NK-92 treated with Interleukin-12 subunit alpha and Interleukin-12 subunit beta, amount 100 ng/mL, for 24 hours (cell line): ENCODE measurements around the gene FGFRL1.

Experiments used
- DNase-seq: peaks from one replicate; lab custom pipeline; 2025; lab: John Stamatoyannopoulos, UW

FGFRL1 gene

DNA sequence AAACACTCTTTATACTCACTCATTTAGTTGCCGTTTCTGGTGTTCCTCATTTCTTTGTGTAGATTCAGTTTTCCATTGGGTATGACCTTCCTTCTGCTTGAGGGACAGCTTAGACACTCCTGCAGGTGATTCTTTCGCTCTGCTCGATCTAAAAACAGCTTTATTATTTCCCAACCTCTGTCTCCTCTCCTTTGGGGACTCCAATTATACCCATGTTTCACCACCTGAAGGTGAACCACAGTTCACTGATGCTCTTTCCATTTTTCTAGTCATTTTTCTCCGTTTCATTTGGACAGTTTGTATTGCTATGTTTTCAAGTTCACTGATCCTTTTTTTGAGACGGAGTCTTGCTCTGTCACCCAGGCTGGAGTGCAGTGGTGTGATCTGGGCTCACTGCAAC lies 4.6 kb upstream of the FGFRL1 start:
- DNase-seq, result no peak

DNA sequence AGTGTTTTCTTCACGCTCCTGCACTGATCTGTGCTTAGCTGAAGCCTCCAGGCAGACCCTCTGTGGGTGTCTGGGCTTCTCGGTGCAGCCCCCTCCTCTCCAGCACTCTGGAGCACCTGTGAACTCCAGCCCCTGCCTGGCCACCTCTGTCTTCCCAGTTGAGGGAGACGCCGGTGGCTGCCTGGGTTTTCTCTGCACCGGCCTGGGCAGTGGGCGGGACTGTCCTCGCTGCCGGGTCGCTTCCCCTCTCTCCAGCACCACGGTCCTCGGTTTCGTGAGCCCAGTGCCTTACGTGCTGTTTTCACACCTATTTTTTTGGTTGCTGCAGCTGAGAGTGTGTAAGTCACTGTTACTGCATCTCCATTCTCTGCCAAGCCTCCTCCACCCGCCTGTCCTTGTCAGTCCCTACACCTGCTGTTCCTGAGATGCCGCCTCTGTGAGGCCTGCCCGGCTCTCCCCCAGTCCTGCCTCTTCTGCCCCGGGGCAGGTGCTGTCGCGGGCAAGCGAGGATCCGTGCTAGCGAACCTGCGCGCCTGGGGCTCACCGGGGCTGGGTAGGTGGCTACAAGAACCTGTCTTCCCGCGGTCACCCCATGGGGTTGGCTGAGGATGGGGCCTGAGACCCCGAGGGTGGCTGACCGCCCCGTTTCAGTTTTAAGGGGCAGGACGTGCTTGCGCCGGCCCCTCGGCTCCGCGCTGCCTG lies 2.4 kb upstream of the FGFRL1 start:
- no peak for DNase-seq

DNA sequence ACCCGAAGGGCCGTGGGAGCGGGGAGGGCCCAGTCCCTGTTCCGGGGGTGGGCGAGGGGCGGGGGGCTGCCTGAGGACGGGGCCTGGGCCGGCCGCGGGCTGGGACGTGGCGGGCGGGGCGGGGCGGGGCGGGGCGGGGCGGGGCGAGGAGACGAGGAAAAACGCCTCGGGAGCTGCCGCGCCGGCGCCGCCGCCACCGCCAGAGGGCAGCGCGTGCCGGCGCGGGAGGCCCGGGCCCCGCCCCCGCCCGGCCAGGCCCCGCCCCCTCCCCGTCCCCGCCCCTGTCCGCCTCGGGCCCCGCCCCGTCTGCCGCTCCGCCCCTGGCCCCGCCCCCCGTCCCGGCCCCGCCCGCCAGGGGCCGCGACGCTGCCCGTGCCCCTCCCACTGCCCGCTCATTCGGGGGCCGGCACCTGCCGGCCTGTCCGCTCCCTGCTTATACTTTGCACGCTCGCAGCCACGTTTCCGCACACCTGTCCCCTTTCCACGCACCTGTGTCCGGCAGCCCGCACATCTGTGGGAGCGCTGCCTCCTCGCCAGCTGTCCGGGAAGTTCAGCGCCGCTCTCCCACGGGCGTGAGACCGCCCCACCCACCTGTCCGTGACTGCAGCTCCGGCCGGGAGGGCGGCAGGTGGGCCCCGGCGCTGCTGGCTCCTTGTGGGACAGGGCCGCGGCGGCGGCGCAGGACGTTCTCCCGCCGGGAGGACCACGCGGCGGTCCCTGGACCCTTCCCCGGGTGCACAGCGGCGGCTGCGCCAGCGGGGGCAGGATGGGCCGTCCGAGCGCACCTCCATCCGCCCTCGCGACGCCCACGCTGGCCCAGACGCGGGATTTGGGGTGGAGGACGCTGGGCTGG lies 1.7 kb upstream of the FGFRL1 start:
- DNase-seq, result no peak

DNA sequence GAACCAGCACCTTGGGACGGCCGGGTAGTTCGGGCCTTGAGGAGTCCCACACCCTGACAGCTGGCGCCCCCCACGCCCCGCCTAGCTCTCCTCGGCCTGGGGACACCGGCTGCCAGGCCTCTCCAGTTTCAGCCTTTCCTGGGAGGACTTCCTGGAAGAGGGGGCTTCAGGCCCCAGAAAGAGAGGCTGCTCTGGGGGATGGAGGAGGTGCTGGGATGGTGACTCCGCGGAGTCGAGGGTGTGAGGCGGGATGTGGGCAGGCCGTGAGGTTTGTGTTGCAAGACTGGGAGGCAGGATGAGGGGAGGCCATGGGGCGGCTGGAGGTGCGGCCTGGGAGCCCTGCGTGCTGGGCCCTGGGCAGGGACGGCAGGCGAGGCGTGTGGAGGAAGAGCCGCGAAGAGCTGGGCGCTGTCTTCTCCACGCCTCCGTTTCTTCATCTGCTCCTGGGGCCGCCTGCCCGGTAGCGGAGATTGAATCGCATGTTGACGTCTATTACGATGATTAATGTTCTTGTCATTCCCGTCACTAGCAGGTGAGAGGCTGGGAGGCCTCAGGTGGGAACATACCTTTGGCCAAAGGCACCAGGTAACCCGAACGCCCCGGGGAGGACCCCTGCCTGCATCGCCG lies 918 bp upstream of the FGFRL1 start:
- DNase-seq, result no peak

DNA sequence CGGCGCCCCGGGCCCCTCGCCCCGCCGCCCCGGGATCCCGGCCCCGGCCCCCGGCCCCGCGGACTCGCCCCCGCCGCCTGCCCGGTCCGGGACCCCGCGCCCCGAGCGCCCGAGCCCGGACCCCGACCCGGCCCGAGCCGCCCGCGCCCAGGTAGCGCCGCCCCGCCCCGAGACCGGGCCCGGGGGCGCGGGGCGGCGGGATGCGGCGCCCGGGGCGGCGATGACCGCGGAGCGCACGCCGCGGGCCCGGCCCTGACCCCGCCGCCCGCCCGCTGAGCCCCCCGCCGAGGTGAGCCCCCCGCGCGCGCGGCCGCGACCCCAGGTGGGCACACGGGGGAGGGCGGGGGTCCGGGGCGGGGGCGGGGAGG lies 224 bp downstream of the FGFRL1 start:
- no peak for DNase-seq

DNA sequence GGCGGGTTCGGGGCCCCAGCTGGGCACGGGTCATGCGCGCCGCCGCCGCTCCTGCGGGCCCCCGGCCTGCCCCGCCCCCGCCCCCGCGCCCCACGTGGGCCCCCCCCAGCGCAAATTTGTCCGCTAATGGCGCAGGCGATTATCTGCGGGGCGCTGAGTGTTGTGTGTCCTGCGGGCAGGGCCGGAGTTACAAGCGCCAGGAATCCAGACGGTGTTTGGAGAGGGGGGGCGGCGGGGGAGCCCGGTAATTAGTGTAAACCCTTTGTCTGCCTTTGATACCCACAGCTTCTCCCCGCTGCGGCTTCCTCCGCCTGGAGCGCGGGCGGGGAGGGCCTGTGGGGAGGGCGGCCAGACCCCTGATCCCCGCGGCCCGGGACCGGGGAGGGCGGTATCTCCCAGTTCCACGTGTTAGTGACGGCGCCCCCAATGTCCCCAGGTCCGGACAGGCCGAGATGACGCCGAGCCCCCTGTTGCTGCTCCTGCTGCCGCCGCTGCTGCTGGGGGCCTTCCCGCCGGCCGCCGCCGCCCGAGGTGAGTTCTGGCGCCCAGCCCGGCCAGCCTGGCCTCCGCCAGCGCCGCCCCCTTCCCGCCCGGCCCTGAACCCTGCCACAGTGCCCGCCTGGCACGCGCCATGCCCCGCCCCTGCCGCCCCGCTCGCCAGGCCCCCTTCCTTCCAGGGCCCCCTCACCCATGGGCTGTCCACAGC lies 761 bp downstream of the FGFRL1 start:
- DNase-seq, result no peak

DNA sequence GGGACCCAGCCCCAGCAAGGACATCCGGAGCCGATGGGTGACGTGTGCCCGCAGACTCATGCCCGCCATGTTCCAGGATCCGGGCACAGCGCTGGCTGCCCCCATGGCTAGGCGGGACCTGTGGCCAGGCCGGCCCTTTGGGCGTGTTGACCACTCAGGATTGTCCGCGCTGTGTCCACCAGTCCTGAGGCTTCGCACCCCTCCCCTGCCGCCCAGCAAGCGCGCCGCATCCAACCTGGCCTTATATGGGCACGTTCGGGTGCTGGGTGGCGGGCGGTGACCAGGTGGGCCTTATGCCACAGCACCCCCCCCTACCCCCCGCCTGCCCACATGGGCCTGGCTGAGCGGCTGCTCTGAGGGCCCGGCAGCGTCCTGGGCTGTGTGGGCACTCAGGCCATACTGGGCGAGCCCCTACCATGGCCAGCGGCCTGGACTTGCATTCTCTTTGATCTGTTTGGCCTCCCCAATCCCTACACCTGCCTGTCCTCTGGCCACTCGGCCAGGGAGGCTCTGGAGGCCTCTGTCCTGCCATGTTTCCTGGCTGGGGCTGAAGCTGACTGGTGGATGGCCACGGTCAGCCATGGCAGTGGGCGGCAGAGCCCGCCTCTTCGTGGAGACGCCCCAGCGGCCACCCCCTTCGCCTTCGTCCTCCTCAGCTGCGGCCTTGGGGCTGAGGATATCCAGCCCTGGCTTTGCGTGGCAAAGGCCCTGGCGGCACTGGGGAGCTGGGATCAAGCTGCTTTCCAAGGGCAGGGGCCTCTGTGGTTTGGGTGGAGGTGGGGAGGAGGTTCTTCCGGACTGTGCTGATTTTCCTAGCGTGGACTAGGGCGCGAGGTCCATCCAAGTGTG lies 2.0 kb downstream of the FGFRL1 start:
- no peak for DNase-seq

DNA sequence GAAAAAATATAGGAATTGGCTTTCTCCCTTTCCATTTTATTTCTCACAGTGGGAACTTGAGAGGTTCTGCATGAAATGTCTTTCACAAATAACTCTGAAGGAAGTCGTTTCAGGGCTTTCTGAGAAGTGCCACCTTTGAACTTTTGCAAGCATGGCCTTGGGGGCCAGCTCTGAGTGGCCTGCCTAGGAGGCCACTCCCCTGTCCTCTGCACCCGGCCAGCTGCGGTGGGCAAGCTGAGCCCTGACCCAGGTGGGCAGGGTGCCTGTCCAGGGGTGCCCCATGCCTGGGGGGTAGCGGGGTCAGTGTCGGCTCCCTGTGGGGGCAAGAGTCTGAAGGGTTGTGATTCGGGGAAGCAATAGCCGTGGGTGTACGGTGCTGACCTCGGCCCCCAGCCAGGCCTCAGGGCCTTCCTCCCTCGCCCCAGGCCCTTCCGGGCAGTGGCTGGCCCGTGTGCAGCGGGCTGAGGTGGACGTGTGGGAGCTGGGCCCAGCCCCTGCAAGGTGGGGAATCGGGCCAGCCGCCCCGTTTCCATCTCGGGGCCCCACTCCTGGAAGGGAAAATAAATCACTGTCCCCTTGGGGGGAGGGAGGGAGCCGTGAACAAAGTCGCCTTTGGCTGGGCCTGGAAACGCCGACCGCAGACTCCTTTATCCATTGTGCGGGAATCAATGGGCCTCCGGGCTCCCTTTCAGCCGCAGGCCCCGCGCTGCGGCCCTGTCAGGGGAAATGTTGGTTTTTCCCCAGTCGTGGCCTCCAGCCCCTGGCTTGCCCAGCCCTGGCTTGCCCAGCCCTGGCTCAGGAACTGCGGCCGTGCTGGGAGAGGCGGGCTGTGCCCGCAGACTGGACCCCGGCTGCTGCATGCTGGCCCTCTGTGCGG lies 3.1 kb downstream of the FGFRL1 start:
- no peak for DNase-seq

DNA sequence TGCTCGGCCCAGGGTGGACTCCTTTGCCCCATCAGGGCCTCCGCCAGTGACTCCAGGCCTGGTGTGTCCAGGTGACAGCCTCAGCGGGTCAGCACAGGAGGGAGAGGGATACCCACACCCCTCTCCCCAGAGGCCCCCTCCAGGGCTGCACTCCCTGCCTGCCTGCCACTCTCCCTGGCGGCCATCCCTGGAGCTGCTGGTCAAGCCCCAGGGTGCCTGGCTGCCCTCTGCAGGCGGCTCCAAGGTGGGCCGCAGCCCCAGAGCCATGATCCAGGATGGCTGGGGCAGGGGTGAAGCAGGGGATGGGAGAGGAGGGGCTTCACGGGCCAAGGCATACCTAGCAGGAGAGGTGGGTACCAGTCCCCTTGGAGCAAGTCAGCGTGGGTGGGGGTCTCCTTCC lies 3.8 kb downstream of the FGFRL1 start:
- DNase-seq, result no peak

DNA sequence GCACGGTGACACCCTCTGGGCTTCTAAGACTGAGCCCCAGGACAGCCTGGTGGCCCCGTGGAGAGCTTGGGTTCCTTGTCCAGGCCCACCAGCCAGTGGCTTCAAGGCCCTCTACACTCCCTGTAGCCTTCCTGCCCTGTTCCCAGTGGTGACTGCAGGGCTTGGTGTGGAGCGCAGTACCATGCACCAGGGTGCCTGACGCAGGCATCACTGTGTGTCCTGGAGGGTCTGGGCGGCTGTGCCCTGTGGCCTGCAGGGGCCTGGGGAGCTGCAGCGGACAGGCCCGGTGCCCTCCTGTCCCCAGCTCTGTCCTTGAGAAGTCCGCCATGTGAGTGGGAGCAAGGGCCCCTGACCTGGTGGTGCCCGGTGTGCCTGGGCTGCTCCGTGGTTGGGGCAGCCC lies 4.3 kb downstream of the FGFRL1 start:
- no peak for DNase-seq

DNA sequence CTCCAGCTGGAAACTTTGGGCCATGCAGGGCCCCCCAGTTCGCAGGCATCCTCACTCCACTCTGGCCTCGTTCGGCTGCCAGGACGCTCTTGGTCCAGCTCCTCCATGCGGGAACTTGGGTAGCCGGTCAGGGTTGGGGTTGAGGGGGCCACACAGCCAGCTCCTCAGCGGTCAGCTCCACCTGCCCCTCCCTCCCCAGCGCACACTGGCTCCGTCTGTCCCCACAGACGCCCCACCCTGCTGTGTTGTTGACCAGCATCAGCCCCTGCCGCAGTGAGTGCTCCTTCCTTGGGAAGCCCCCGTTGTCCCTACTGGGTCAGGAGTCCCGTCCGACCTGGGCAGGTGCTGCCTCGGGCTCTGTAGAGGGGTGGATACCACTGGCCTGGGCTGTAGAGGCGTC lies 5.8 kb downstream of the FGFRL1 start:
- DNase-seq, result no peak

DNA sequence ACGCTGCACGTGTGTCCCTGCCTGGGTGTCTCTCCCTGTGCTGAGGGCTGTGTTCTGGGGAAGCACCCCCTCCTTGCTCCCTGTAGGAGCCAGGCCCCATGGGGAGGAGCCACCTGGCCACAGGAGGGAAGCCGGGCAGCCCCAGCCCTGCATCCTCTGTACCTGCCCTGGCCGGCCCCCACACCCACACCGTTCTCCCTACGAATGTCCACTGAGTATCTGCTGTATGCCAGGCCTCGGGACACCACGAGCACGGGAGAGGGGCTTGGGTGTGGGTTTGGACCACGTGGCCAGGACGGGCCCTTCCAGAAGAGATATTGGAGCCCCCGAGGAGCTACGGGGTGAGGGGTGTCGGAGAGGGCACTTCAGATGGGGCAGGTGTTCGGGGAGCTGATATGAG lies 6.3 kb downstream of the FGFRL1 start:
- no peak for DNase-seq

DNA sequence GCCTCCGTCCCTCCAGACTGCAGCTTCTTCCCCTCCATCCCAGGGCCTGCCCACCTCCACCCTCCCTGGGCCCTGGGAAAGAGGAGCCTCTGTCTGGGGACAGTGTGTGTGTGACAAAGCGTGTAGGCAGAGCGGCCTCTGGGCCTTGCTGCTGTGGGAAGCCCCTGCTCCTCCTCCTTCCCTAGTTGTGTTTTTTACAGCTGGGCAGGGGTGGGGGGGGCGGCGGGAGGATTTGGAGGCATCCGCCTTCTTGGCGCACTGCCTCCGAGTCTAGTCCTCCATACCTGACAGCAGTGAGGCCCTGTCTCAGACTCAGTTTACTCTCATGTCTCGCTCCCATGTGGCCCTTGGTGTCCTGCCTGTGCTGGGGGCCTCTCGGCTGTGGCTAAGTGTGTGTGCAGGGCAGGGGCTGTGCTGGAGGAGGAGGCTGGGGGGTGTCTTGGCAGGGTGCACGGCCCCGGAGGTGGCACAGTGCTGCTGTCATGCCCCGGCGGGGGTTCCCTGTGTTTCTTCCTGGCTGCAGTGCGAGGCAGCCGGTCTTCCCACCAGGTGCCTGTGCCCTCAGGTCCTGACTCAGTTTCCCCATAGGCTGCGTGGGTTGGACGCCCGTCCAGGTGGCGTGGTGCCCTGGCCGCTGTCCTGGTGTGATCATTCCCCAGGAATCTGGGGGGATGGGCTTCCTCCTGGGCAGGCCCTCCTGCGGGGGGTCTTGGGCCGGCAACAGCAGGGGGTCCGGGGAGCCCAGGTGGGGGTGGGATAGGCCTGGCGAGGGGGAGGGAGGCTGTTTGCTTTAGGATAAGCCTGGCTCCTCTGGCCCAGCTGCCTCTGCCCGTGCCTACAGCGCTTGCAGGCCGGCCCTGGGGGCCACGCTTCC lies 7.0 kb downstream of the FGFRL1 start:
- no peak for DNase-seq

DNA sequence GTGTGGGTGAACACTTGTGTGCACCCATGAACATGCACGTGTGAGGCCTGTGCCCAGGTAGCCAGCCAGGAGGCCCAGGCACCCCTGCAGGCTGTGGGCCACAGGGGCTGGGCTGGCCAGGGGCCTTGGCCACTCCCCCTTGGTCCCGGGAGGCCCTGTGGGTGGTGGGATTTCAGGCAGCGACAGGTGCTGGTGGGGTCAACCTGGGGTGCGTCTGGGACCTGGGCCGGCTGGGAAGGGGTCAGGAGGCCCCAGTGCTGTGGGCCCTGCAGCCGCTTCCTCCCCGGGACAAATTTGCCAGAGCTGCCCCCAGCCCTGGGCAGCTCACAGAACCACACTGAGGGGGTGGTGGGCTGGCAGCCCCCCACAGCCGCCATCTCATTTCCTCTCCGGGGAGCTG lies 7.9 kb downstream of the FGFRL1 start:
- DNase-seq, result no peak

DNA sequence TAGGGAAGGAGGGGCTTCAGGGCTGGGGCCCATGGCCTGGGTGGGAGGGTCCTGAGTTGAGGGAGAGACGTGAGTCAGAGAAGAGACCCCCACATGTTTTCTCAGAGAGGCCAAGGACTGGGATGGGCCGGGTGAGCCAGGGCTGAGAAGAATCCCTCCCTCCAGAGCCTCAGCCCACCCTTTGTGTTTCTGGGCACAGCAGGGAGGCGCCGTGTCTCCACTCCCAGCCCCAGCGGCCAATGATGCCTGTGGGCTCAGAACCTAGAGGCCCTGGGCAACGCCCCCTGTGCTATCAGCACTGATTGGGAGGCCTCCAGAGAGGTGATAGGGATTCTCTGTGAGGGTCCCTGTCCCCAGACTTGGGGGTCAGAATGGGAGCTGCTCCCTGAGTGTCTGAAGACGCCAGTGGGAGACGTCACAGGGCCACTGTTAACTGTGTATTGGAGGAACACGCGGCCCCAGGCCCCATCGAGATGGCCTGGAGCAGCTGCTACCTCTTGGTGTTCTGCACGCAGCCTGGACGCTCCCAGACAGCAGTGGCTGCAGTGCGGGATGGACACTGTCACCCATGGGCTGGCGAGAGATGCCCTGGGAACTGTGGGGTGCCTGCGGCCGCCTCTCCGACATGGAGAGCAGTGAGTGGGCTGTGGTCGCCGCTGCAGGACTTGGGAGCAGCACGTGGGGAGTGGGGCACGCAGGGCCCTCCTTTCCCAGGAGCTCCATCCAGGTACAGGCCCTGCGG lies 8.5 kb downstream of the FGFRL1 start:
- no peak for DNase-seq

DNA sequence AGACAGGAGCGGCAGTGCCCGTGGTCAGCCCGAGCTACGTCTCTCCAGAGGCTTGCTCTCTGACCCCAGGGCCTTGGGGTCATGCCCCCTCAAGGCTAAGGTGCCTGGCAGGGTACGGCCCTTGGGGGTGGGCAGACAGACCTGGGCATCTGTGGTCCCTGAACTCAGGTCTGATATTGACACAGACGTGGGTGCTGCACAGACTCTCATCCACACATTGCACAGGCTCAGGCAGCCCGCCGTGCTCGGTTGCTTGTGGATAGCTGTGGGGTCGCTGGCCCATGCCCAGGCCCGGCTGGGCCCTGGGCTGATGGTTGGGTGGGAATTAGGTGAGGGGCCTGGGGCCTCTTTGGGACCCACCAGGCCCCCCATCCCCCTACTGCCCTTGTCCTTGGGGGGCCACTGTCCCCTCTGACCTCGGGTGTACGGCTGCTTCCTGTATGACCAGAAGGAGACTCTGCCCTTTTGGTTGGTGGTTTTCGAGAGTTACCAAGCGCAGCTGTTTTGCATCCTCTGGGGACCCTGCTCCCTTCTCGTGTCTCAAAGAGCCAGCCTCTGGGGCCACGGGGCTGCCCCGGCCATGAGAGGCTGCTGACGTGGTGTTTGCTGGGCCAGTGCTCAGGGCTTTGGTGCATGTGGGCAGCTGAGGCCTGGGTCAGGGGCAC lies 10.1 kb downstream of the FGFRL1 start:
- no peak for DNase-seq

DNA sequence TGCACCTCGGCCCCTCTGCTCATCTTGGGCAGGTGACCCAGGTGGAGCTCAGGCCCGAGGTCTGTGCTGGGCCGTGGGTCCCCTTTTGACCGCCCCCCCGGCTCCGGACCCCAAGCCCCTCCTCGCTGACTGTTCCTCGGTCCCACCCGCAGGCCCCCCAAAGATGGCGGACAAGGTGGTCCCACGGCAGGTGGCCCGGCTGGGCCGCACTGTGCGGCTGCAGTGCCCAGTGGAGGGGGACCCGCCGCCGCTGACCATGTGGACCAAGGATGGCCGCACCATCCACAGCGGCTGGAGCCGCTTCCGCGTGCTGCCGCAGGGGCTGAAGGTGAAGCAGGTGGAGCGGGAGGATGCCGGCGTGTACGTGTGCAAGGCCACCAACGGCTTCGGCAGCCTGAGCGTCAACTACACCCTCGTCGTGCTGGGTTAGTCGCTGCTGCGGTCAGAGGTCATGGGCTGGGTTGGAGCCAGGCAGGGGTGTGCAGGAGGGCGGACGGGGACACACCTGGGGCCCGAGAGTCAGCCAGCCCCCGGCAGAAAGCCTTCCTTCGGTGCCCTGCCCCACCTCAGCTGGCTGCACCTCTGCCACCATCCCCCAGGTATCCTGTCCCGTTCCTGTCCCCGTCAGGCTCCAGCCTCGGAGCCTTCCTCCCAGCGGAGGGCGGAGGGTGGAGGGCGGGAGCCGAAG lies 10.8 kb downstream of the FGFRL1 start:
- DNase-seq, result no peak

DNA sequence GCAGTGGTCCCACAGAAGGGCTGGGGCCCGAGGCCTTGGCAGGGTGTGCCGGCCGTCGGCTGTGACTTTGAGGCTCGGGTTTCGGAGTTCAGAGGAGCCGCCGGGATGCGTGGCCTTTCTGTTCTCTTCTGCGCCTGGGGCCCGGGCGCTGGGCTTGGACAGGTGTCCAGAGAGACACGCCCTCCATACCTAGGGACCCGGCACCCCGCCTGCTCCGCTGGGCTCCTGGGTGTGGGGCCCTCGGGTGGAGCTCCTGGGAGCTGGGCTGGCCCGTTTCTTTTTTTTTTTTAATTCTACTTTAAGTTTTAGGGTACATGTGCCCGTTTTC lies 11.3 kb downstream of the FGFRL1 start:
- no peak for DNase-seq
